HG03159 (cell line): Measurements from ENCODE around the gene GLTP.

ENCODE experiments used
- ATAC-seq: cut with Tn5 transposase; IDR thresholded peaks from one replicate; pipeline ENCODE4 v1.9.1; 2021; ENCODE audit warnings: mild to moderate bottlenecking, moderate library complexity; ENCODE audit not compliant: unreplicated experiment

The GLTP gene

GRCh38 chr12:109803678-109804077, 76.7 kb downstream of the GLTP start:
- no peak for ATAC-seq

DNA sequence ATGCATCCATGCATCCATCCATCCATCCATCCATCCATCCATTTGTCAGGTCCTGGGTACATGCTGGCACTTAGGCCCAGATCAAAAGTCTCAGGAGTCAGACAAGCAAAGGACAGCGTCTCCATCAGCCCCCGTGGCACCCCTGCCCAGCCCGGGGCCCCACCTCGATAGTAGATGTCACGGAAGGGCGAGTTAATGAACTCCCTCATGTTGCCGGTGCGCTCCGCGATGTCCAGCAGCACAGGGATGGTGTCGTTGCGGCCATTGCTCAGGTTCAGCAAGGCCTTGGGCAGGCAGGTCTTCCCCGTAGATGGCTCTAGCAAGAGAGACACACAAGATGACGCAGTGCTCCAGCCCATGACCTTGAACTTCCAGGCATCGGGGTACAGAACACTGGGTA, 77.5 kb downstream of the GLTP start:
- no peak for ATAC-seq
